Stomach (tissue), 9 donors: Measurements from ENCODE around the gene SERAC1. TPM values are rescaled to one million over a fixed set of nuclear protein-coding genes. Genes with fewer than 3 reads are reported as not detected.

Experiments used
- DNase-seq, 2 donors: peaks; one replicate each; pipeline versions ENCODE4 v3.0.0 to v3.0.0-alpha.2; 2013 to 2019
- H3K27ac ChIP-seq, 5 donors: fragments of 200-600 bp in 4 of 5; sonication (generic) in 4 of 5; one replicate each; pipeline ENCODE4 v1.5.1; 2013 to 2019; ENCODE audit warnings: mild to moderate bottlenecking in 1 of 5, moderate library complexity in 1 of 5
- H3K27me3 ChIP-seq, 3 donors: fragments of 200-600 bp; sonication (generic); one replicate each; pipeline ENCODE4 v1.5.1; 2017 to 2019; ENCODE audit warnings: mixed run types in 1 of 3
- H3K36me3 ChIP-seq, 4 donors: fragments of 200-600 bp; sonication (generic); 1 replicate in 3 of 4; 2 replicates in 1 of 4; pipeline ENCODE4 v1.5.1; 2016 to 2019
- H3K4me1 ChIP-seq, 4 donors: fragments of 200-600 bp; sonication (generic); one replicate each; pipeline ENCODE4 v1.5.1; 2016 to 2019
- H3K4me3 ChIP-seq, 4 donors: fragments of 200-600 bp; sonication (generic) in 3 of 4; one replicate each; pipeline ENCODE4 v1.5.1; 2016 to 2019; ENCODE audit warnings: mild to moderate bottlenecking in 1 of 4
- H3K9me3 ChIP-seq, 4 donors: fragments of 200-600 bp; sonication (generic); one replicate each; pipeline ENCODE4 v1.5.1; 2016 to 2019
- EP300 ChIP-seq: sonication (generic); formaldehyde crosslinking; IDR thresholded peaks from one replicate; pipeline ENCODE4 v1.6.1; 2017; ENCODE audit warnings: antibody characterized with exemption
- POLR2A ChIP-seq, 4 donors: fragments of 450-650 bp; IDR thresholded peaks; one replicate each; pipeline ENCODE4 v1.6.1; 2016; ENCODE audit warnings: antibody characterized with exemption in 4 of 4, control low read depth in 2 of 4, mild to moderate bottlenecking in 1 of 4, moderate library complexity in 1 of 4
- POLR2AphosphoS5 ChIP-seq, 3 donors: sonication (generic); formaldehyde crosslinking; IDR thresholded peaks; one replicate each; pipeline ENCODE4 v1.6.1; 2016; ENCODE audit warnings: antibody characterized with exemption in 3 of 3
- WGBS, 5 donors: extraction: QIAGEN DNeasy Blood & Tissue Kit in 3 of 5; methylation state at CpG; one replicate each; pipeline versions ENCODE4 v1.1.5 to v1.1.7; 2013 to 2018; 5-methylcytosine and 5-hydroxymethylcytosine counted together
- intact Hi-C: fragments of 100-400 bp; cut with DNase I; formaldehyde crosslinking; loops from one replicate; pipeline ENCODE4 v1.15.1; 2023; ENCODE audit warnings: low total_unique reads
- polyA plus RNA-seq, 3 donors: library from polyadenylated mRNA; stranded (reverse); fragments of 200-250 nt; gene quantifications; one replicate each; pipeline ENCODE4 v1.2.3, GENCODE V29; 2013
- total RNA-seq, 5 donors: library from RNA; depleted of rRNA; stranded (reverse); fragments of >200 nt; gene quantifications; one replicate each; pipeline versions ENCODE4 v1.1.0 to v1.2.3, GENCODE V29; 2014 to 2016
- TF ChIP-seq, protein P1 (sequence below), 7 experiments: fragments of 450-650 bp in 4 of 7; fragments of 200-600 bp in 3 of 7; sonication (generic) in 3 of 7; IDR thresholded peaks; one replicate each; pipeline ENCODE4 v1.5.1; 2016 to 2019; ENCODE audit warnings: antibody characterized with exemption in 7 of 7, control low read depth in 2 of 7, mild to moderate bottlenecking in 1 of 7
- donor health status: healthy with polysubstance abuse.
- donor health status: Bipolar disorder and iron deficiency.
- donor health status: healthy.

Gene SERAC1
- total and polyA plus RNA-seq, 8 donors: 0.58 to 27.2 (median 4.3) TPM

DNA sequence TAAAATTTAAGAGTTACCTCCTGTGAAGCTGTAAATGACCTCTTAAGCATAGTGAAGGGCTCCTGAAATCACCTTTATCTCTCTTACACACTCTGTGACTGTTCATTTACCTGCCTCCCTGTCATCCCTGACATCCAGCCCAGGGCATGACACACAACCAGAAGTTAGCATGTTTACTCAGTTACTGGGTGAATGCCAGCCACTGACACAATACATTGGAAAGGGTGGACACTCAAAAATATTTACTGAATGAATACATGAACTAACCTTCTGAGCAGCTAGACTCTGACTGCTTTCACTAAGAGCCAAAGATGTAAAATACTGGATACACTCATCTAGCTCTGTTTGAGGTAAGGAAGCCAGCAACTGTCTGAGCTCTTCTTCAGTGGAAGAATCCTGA lies 25.3 kb downstream of the SERAC1 start:
- Histone ChIP-seq H3K4me3 (no peak overlapping the region), H3K27ac (no peak overlapping the region), H3K9me3 (no peaks in the 10 kb centered on the region), H3K36me3 (peaks cover 4 to 75% (median 59%) of the 10 kb centered on the region in 4 donors), H3K4me1 (no peaks in the 10 kb centered on the region), H3K27me3 (no peaks in the 10 kb centered on the region)
- intact Hi-C loops: no loop called here
- TF ChIP-seq POLR2AphosphoS5 (IDR thresholded peaks at IDR 0.05) (peak in 1 of 3 donors; percentile 8), EP300 (no peak)
- DNase-seq: peak; percentile 16 to 59

- Histone ChIP-seq H3K4me3 (no peak overlapping the region), H3K36me3 (peaks cover 0 to 24% (median 16%) of the 10 kb centered on the region in 4 donors), H3K9me3 (no peaks in the 10 kb centered on the region), H3K4me1 (no peaks in the 10 kb centered on the region), H3K27ac (no peak overlapping the region), H3K27me3 (no peaks in the 10 kb centered on the region)
- intact Hi-C loops: no loop called here
- 46 to 64% (median 55%) methylated on average over 1 of the region's 1 CpG for whole genome bisulfite sequencing, 5 donors
- TF ChIP-seq POLR2AphosphoS5 (IDR thresholded peaks at IDR 0.05) (no peak), EP300 (no peak), POLR2A (IDR thresholded peaks at IDR 0.05) (no peak)
- TF ChIP-seq, protein P1, sequence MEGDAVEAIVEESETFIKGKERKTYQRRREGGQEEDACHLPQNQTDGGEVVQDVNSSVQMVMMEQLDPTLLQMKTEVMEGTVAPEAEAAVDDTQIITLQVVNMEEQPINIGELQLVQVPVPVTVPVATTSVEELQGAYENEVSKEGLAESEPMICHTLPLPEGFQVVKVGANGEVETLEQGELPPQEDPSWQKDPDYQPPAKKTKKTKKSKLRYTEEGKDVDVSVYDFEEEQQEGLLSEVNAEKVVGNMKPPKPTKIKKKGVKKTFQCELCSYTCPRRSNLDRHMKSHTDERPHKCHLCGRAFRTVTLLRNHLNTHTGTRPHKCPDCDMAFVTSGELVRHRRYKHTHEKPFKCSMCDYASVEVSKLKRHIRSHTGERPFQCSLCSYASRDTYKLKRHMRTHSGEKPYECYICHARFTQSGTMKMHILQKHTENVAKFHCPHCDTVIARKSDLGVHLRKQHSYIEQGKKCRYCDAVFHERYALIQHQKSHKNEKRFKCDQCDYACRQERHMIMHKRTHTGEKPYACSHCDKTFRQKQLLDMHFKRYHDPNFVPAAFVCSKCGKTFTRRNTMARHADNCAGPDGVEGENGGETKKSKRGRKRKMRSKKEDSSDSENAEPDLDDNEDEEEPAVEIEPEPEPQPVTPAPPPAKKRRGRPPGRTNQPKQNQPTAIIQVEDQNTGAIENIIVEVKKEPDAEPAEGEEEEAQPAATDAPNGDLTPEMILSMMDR (IDR thresholded peaks at IDR 0.05): no peak
- peak in 1 of 2 donors; percentile 45 for DNase-seq
Observed at GRCh38 chr6:158131926-158132325, 36.1 kb downstream of the SERAC1 start.

DNA sequence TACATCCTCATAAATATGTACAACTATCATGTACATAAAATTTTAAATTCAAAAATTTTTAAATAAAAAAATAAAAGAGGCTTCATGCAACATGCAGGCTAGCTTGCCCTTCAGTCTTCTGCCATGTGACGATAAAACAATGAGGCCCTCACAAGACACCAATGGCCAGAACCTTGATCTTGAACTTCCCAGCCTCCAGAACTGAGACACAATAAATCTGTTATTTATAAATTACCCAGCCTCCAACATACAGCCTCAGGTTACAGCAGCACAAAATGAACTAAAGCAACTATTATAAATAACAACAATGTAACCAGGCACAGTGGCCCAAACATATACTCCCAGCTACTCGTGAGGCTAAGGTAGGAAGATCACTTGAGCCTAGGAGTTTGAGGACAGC lies 42.8 kb downstream of the SERAC1 start:
- intact Hi-C loops: no loop called here
- no peaks in the 10 kb centered on the region for H3K9me3 ChIP-seq
- H3K36me3 ChIP-seq: peaks cover 0 to 65% (median 40%) of the 10 kb centered on the region in 4 donors
- H3K4me1 ChIP-seq: no peaks in the 10 kb centered on the region
- no peak overlapping the region for H3K27ac ChIP-seq
- 93 to 98% (median 96%) methylated on average over 2 of the region's 2 CpGs for WGBS, 5 donors
- no peak for DNase-seq
- no peak for TF ChIP-seq POLR2A (IDR thresholded peaks at IDR 0.05)
- no peak for TF ChIP-seq POLR2AphosphoS5 (IDR thresholded peaks at IDR 0.05)
- no peak for TF ChIP-seq EP300
- TF ChIP-seq, protein P1 (IDR thresholded peaks at IDR 0.05): no peak
- no peak overlapping the region for H3K4me3 ChIP-seq
- H3K27me3 ChIP-seq: no peaks in the 10 kb centered on the region

DNA sequence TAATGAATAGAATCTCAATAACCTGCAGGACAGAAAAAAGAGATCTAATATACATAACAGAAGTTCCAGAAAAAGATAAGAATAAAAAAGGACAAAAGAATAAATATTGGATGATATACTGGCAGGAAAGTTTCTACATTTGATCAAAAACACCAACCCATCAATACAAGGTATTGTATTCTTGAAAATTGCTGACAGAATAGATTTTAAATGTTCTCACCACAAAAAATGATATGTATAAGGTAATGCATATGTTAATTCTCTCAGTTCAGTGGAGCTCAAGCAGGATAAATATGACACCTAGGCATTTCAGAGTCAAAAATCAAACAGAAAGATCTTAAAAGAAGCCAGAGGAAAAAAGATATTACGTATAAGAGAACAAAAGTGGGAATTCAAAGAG lies 43.8 kb downstream of the SERAC1 start:
- Histone ChIP-seq H3K36me3 (peaks cover 2 to 59% (median 46%) of the 10 kb centered on the region in 4 donors), H3K27ac (no peak overlapping the region), H3K9me3 (no peaks in the 10 kb centered on the region), H3K4me1 (no peaks in the 10 kb centered on the region), H3K27me3 (no peaks in the 10 kb centered on the region), H3K4me3 (no peak overlapping the region)
- TF ChIP-seq POLR2A (IDR thresholded peaks at IDR 0.05) (no peak), POLR2AphosphoS5 (IDR thresholded peaks at IDR 0.05) (no peak), EP300 (no peak)
- TF ChIP-seq, protein P1 (IDR thresholded peaks at IDR 0.05): no peak
- DNase-seq: no peak
- 92 to 96% (median 94%) methylated on average over 1 of the region's 1 CpG for WGBS, 5 donors
- intact Hi-C loops: no loop called here

GRCh38 chr6:158122048-158122447 lies 46.0 kb downstream of the SERAC1 start:
- H3K36me3 ChIP-seq: peaks cover 4 to 69% (median 60%) of the 10 kb centered on the region in 4 donors
- H3K4me3 ChIP-seq: no peak overlapping the region
- WGBS, 5 donors: 72 to 79% (median 74%) methylated on average over 2 of the region's 2 CpGs
- no peaks in the 10 kb centered on the region for H3K9me3 ChIP-seq
- H3K27ac ChIP-seq: no peak overlapping the region
- intact Hi-C loops: no loop called here
- H3K4me1 ChIP-seq: no peaks in the 10 kb centered on the region
- DNase-seq: peak in 1 of 2 donors; percentile 38
- no peaks in the 10 kb centered on the region for H3K27me3 ChIP-seq
- TF ChIP-seq POLR2AphosphoS5 (IDR thresholded peaks at IDR 0.05): no peak
- TF ChIP-seq, protein P1 (IDR thresholded peaks at IDR 0.05): no peak
- no peak for TF ChIP-seq EP300
- no peak for TF ChIP-seq POLR2A (IDR thresholded peaks at IDR 0.05)
